SH-SY5Y (cell line): ENCODE measurements around the gene SND1.

Experiments
- GATA2 ChIP-seq: IDR thresholded peaks from 2 replicates; pipeline ENCODE4 v1.6.1; 2011; ENCODE audit warnings: mild to moderate bottlenecking, low read depth, low read length
- GATA3 ChIP-seq: IDR thresholded peaks from 2 replicates; pipeline ENCODE4 v1.6.1; 2011; ENCODE audit warnings: low read depth, mild to moderate bottlenecking, low read length, moderate library complexity

- TF ChIP-seq GATA2 (no peak), GATA3 (no peak)
Observed at GRCh38 chr7:127981965-127982364, 330.0 kb downstream of the SND1 start.
